Osteocyte (in vitro differentiated cells): ENCODE data around the gene DGKD. TPM values are rescaled to one million over a fixed set of nuclear protein-coding genes. Genes with fewer than 3 reads are reported as not detected.

ENCODE experiments used
- DNase-seq: peaks from one replicate; pipeline ENCODE4 v3.0.0; 2021; ENCODE audit warnings: mixed read lengths; ENCODE audit not compliant: unreplicated experiment; ENCODE audit errors: extremely low spot score
- H3K27ac Mint-ChIP-seq: one replicate; pipeline ENCODE4 v1.8.0; 2021; ENCODE audit warnings: mild to moderate bottlenecking, mixed read lengths; ENCODE audit not compliant: unreplicated experiment
- H3K27me3 Mint-ChIP-seq: one replicate; pipeline ENCODE4 v1.8.0; 2021; ENCODE audit warnings: mixed read lengths; ENCODE audit not compliant: unreplicated experiment
- H3K36me3 Mint-ChIP-seq: one replicate; pipeline ENCODE4 v1.8.0; 2021; ENCODE audit warnings: mixed read lengths; ENCODE audit not compliant: unreplicated experiment
- H3K4me1 Mint-ChIP-seq: one replicate; pipeline ENCODE4 v1.8.0; 2021; ENCODE audit warnings: mixed read lengths; ENCODE audit not compliant: unreplicated experiment
- H3K4me3 Mint-ChIP-seq: one replicate; pipeline ENCODE4 v1.8.0; 2021; ENCODE audit warnings: mild to moderate bottlenecking, moderate library complexity, mixed read lengths; ENCODE audit not compliant: unreplicated experiment
- H3K9me3 Mint-ChIP-seq: one replicate; pipeline ENCODE4 v1.8.0; 2021; ENCODE audit warnings: mixed read lengths; ENCODE audit not compliant: unreplicated experiment
- total RNA-seq: library from RNA; stranded (reverse); gene quantifications from 2 replicates; pipeline ENCODE4 v1.2.1, GENCODE V29; 2021
- TF ChIP-seq, protein P1 (sequence below): fragments of 200-600 bp; sonication (generic); IDR thresholded peaks from 2 replicates; pipeline ENCODE4 v1.5.0; 2021; ENCODE audit warnings: antibody characterized with exemption, mild to moderate bottlenecking, moderate library complexity

The DGKD gene
- total RNA-seq, 1 donor from 2014 or later, result 70.5 TPM

DNA sequence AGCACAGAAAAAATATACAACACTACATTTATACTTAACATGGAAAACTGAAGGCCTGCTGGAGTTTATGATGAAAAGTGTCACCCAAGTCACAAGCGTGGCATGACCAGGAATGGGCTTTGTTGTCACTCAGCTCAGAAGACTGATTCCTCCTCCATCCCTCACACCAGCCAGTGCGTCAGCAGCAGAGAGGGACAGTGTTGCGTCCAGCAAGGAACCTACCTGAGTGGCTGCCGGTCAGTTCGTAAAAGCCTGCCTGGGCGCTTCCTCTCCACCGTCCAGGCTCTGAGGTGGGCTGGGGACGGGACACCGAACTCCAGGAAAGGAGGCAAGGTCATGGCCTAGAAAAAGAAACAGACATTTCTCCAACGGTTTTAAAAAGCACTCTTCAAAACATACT, 134.8 kb downstream of the DGKD start:
- Mint-ChIP-seq H3K9me3 (no peaks in the 10 kb centered on the region), H3K36me3 (peaks cover 32% of the 10 kb centered on the region), H3K27me3 (no peaks in the 10 kb centered on the region), H3K27ac (peak overlapping the region; percentile 99), H3K4me3 (no peak overlapping the region), H3K4me1 (peaks cover 63% of the 10 kb centered on the region)
- DNase-seq, result no peak
- TF ChIP-seq, protein P1, sequence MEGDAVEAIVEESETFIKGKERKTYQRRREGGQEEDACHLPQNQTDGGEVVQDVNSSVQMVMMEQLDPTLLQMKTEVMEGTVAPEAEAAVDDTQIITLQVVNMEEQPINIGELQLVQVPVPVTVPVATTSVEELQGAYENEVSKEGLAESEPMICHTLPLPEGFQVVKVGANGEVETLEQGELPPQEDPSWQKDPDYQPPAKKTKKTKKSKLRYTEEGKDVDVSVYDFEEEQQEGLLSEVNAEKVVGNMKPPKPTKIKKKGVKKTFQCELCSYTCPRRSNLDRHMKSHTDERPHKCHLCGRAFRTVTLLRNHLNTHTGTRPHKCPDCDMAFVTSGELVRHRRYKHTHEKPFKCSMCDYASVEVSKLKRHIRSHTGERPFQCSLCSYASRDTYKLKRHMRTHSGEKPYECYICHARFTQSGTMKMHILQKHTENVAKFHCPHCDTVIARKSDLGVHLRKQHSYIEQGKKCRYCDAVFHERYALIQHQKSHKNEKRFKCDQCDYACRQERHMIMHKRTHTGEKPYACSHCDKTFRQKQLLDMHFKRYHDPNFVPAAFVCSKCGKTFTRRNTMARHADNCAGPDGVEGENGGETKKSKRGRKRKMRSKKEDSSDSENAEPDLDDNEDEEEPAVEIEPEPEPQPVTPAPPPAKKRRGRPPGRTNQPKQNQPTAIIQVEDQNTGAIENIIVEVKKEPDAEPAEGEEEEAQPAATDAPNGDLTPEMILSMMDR, result no peak

DNA sequence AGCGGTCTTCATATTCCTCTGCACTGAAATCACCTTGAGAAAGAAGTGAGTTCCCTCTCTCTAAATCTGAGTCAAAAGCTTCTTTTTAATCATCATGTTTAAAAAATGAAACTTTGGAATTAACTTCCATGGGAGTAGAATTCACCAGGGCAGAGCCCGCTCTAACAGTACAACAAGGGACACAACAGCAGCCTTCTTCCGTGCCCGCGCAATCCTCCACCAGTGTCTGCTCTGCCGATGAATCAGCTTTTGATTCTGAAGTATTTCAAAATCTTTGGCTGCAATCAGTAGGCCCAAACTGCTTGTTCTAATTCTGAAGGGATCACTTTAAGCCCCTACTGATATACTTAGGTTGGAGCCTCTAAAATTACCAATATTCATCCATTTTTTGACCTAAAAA, 135.4 kb downstream of the DGKD start:
- H3K9me3 Mint-ChIP-seq, result no peaks in the 10 kb centered on the region
- TF ChIP-seq, protein P1, result no peak
- no peaks in the 10 kb centered on the region for H3K27me3 Mint-ChIP-seq
- H3K4me1 Mint-ChIP-seq, result peaks cover 60% of the 10 kb centered on the region
- no peak for DNase-seq
- peaks cover 34% of the 10 kb centered on the region for H3K36me3 Mint-ChIP-seq
- peak overlapping the region; percentile 99 for H3K27ac Mint-ChIP-seq
- H3K4me3 Mint-ChIP-seq, result no peak overlapping the region

DNA sequence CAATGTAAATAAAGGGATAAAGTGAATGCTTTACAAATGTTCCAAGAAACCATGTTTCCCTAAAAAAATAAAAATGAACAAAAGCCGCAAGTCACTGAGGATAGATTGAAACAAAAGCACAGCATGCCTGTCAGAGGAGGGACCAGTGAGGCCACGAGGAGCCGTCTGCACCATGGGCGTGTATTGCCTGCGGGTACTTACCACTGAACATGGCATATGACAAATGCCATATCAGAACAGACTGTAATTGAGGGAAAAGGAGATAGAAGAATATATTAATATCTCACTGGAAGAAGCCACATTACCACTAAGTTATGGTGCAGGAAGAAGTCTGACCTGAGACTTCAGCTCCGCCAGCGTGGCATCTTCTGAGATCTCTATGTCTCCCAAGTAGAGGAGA, 136.5 kb downstream of the DGKD start:
- Mint-ChIP-seq H3K4me3 (no peak overlapping the region), H3K27ac (no peak overlapping the region), H3K4me1 (peaks cover 48% of the 10 kb centered on the region), H3K36me3 (peaks cover 31% of the 10 kb centered on the region), H3K9me3 (no peaks in the 10 kb centered on the region), H3K27me3 (no peaks in the 10 kb centered on the region)
- TF ChIP-seq, protein P1, result no peak
- DNase-seq, result no peak

DNA sequence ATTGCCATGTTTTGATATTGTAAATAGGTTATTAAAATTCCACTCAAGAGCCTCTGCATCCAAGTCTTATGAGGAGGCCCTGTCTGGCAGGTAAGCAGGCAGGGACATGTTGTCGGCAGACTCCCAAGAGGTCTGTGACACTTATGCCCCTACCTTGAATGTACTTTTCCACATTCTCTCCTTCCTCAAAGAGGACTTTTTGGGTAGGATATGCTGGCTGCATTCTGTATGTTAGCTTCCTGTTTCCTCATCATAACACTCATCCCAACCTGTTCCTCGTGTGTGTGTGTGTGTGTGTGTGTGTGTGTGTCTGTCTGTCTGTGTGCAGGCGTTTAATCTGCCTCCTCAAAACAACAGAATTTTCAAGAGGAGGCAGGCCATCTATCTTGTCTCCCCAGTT, 137.0 kb downstream of the DGKD start:
- Mint-ChIP-seq H3K36me3 (peaks cover 35% of the 10 kb centered on the region), H3K4me3 (no peak overlapping the region), H3K27ac (no peak overlapping the region)

DNA sequence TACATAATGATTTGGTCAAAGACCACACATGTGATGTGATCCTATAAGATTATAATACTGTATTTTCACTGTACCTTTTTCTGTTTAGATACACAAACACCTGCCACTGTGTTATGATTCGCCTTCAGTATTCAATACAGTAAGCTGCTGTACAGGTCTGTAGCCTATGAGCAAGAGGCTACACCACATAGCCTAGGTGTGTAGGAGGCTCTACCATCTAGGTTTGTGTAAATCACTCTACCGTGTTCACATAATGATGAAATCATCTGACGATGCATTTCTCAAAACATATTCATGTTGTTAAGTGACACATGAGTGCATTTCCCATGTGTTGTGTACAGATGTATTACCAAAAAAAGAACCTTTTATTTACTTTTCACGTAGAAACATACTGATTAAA, 137.8 kb downstream of the DGKD start:
- no peak overlapping the region for H3K27ac Mint-ChIP-seq
- H3K27me3 Mint-ChIP-seq, result no peaks in the 10 kb centered on the region
- H3K36me3 Mint-ChIP-seq, result peaks cover 42% of the 10 kb centered on the region
- H3K4me1 Mint-ChIP-seq, result peaks cover 36% of the 10 kb centered on the region
- TF ChIP-seq, protein P1, result no peak
- H3K4me3 Mint-ChIP-seq, result no peak overlapping the region
- no peak for DNase-seq
- no peaks in the 10 kb centered on the region for H3K9me3 Mint-ChIP-seq

More for the DNA sequence above, 137.0 kb downstream of the DGKD start:
- Mint-ChIP-seq H3K27me3 (no peaks in the 10 kb centered on the region), H3K9me3 (no peaks in the 10 kb centered on the region), H3K4me1 (peaks cover 43% of the 10 kb centered on the region)
- no peak for DNase-seq
- TF ChIP-seq, protein P1, result no peak
